Measurements from ENCODE around the gene MEGF10.

MEGF10 gene

DNA sequence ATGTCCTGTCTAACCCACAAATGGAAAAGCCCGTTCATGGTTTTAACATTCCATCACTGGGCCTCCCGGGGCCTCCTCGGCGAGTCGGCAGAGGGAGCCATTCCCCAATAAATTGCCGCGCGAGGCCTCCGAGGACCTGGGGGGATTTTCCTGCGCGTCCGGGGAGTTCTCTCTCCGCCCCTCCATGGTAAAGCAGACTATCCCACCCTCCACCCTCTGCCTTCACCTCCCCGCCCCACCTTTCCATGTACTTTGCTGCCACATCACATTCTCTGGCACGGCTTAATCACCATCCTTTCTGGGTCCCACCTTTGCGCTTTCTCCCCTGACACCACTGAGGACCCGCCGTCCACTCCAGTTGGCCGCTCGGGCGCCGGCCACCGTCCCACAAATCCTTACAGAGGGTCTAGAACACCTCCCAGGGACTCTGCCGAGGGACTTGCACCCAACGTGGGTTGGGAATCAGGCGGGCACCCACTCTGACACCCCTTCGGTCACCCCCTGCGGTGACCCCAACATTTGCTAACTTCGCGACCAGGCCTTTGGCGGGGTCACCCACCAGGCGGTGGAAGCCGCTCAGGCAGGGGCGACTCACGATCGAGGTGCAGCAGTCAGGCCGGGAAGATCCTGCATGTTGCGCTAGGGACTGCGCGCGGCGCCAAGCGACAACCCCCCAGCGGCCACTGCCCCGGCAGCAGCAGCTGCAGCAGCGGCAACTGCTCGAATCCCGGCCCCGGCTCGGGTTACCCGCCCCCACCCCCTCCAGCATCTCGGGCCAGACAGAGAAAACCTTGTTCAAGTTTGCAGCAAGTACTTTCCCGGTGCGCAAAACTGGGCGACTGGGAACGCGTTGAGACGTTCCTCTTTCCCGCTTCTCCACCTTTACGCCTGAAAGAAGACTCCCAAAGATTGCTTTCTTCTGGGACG is at the start of gene MEGF10:
TSS of gene MEGF10 (plus strand) at position 778 of the 927 bp plus-strand sequence. CDS start 40,513 bp downstream, outside the sequence.
- H3K9me2 ChIP-seq (ENCODE audit: low read depth, low read length) = no peaks in the 10 kb centered on the region; the same call in 1 of the 2 replicates
- no peaks in the 10 kb centered on the region for H4K20me1 ChIP-seq (ENCODE audit: insufficient read depth, low read length)
- no peak within 1 kb of the TSS for H3K27ac ChIP-seq (ENCODE audit: low read depth, low read length, poor library complexity, severe bottlenecking)
- no peak within 1 kb of the TSS for H3K9ac ChIP-seq (ENCODE audit: low read length)
- H3K9me3 ChIP-seq (ENCODE audit: low read length) = no peaks in the 10 kb centered on the region
- H3K4me3 ChIP-seq (ENCODE audit: low read depth, low read length, poor library complexity, severe bottlenecking) = no peak within 1 kb of the TSS
- no peaks in the 10 kb centered on the region for H3K4me1 ChIP-seq (ENCODE audit: insufficient read depth, low read length, severe bottlenecking)
- H3K79me2 ChIP-seq (ENCODE audit: insufficient read depth, low read length) = no peaks in the 10 kb centered on the region
- H2AFZ ChIP-seq (ENCODE audit: low read length) = no peak within 1 kb of the TSS
- H3F3A ChIP-seq (ENCODE audit: insufficient read depth, low read length) = no peaks in the 10 kb centered on the region
- H3K36me3 ChIP-seq (ENCODE audit: insufficient read depth, low read length) = no peaks in the 10 kb centered on the region
- H3K27me3 ChIP-seq (ENCODE audit: insufficient read depth, low read length) = no peaks in the 10 kb centered on the region
- TF ChIP-seq EZH2 (IDR thresholded peaks at IDR 0.05; ENCODE audit: borderline replicate concordance, low read length) = no peak
- TF ChIP-seq, protein P1, sequence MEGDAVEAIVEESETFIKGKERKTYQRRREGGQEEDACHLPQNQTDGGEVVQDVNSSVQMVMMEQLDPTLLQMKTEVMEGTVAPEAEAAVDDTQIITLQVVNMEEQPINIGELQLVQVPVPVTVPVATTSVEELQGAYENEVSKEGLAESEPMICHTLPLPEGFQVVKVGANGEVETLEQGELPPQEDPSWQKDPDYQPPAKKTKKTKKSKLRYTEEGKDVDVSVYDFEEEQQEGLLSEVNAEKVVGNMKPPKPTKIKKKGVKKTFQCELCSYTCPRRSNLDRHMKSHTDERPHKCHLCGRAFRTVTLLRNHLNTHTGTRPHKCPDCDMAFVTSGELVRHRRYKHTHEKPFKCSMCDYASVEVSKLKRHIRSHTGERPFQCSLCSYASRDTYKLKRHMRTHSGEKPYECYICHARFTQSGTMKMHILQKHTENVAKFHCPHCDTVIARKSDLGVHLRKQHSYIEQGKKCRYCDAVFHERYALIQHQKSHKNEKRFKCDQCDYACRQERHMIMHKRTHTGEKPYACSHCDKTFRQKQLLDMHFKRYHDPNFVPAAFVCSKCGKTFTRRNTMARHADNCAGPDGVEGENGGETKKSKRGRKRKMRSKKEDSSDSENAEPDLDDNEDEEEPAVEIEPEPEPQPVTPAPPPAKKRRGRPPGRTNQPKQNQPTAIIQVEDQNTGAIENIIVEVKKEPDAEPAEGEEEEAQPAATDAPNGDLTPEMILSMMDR (IDR thresholded peaks at IDR 0.05; ENCODE audit: low read length) = no peak
- no peak within 1 kb of the TSS for H3K4me2 ChIP-seq (ENCODE audit: low read length)

DNA sequence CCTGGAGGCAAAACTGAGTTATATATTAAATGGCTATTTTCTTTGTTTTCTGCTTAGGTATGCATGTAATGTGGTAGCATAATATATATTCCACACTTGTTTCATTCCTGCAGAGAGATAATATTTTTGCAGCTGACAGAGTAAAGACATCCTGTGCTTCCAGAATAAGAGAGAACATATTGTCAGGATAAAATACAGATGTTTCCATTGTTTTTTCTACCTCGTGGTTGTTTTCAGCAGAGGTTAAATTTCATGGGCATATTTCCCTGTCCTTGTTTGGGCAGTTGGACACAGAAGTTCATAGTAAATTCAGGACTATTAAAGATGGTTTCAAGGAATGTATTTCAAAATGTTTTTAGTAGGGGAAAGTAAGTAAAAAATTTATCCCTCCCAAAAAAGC is 47.6 kb upstream of the MEGF10 start:
- Histone ChIP-seq H4K20me1 (ENCODE audit: insufficient read depth, low read length) (no peaks in the 10 kb centered on the region), H3K27ac (ENCODE audit: low read depth, low read length, poor library complexity, severe bottlenecking) (no peak overlapping the region), H3K4me1 (ENCODE audit: insufficient read depth, low read length, severe bottlenecking) (no peaks in the 10 kb centered on the region), H3K4me2 (ENCODE audit: low read length) (no peak overlapping the region), H3K36me3 (ENCODE audit: insufficient read depth, low read length) (no peaks in the 10 kb centered on the region), H3K27me3 (ENCODE audit: insufficient read depth, low read length) (no peaks in the 10 kb centered on the region), H3K9me2 (ENCODE audit: low read depth, low read length) (no peaks in the 10 kb centered on the region), H3K4me3 (ENCODE audit: low read depth, low read length, poor library complexity, severe bottlenecking) (no peak overlapping the region), H3K79me2 (ENCODE audit: insufficient read depth, low read length) (no peaks in the 10 kb centered on the region), H3K9me3 (ENCODE audit: low read length) (no peaks in the 10 kb centered on the region), H2AFZ (ENCODE audit: low read length) (no peak overlapping the region), H3K9ac (ENCODE audit: low read length) (no peak overlapping the region), H3F3A (ENCODE audit: insufficient read depth, low read length) (no peaks in the 10 kb centered on the region)
- TF ChIP-seq, protein P1 (IDR thresholded peaks at IDR 0.05; ENCODE audit: low read length) = no peak
- TF ChIP-seq EZH2 (IDR thresholded peaks at IDR 0.05; ENCODE audit: borderline replicate concordance, low read length) = no peak

DNA sequence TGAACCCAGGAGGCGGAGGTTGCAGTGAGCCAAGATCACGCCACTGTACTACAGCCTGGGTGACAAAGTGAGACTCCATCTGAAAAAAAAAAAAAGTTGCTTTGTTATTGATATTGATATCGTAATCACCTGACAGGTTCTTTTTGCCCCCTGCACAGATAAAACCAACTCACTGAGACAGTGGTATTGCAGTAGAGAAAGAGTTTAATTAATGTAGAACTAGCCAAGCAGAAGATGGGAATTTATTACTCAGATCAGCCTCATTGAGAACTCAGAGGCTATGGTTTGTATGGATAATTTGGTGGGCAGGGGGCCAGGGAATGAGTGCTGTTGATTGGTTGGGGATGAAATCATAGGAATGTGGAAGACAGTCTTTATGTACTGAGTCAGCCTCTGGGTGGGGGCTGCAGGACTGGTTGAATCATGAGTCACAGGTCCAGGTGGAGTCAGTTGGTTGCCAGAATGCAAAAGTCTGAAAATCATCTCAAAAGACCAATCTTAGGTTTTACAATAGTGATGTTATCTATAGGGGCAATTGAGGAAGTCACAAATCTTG is 35.8 kb upstream of the MEGF10 start:
- Histone ChIP-seq H3K27ac (ENCODE audit: low read depth, low read length, poor library complexity, severe bottlenecking) (no peak overlapping the region), H3K4me1 (ENCODE audit: insufficient read depth, low read length, severe bottlenecking) (no peaks in the 10 kb centered on the region), H3K4me2 (ENCODE audit: low read length) (no peak overlapping the region), H3K79me2 (ENCODE audit: insufficient read depth, low read length) (no peaks in the 10 kb centered on the region), H4K20me1 (ENCODE audit: insufficient read depth, low read length) (no peaks in the 10 kb centered on the region), H3F3A (ENCODE audit: insufficient read depth, low read length) (no peaks in the 10 kb centered on the region; the same call in 1 of the 2 replicates), H3K9me2 (ENCODE audit: low read depth, low read length) (no peaks in the 10 kb centered on the region), H2AFZ (ENCODE audit: low read length) (no peak overlapping the region), H3K9ac (ENCODE audit: low read length) (no peak overlapping the region), H3K27me3 (ENCODE audit: insufficient read depth, low read length) (no peaks in the 10 kb centered on the region), H3K9me3 (ENCODE audit: low read length) (no peaks in the 10 kb centered on the region), H3K36me3 (ENCODE audit: insufficient read depth, low read length) (no peaks in the 10 kb centered on the region), H3K4me3 (ENCODE audit: low read depth, low read length, poor library complexity, severe bottlenecking) (no peak overlapping the region)
- TF ChIP-seq EZH2 (IDR thresholded peaks at IDR 0.05; ENCODE audit: borderline replicate concordance, low read length) = no peak
- TF ChIP-seq, protein P1 (IDR thresholded peaks at IDR 0.05; ENCODE audit: low read length) = no peak
